ENCODE data around the gene HDLBP.

GRCh38 chr2:241194811-241195210 is 120.7 kb downstream of the HDLBP start:
- TF ChIP-seq GATA2 (IDR thresholded peaks at IDR 0.05; ENCODE audit: low read depth, low read length) (no peak), GATA3 (IDR thresholded peaks at IDR 0.05; ENCODE audit: low read depth, low read length) (no peak)

Data from SH-SY5Y (cell line).